ENCODE measurements around the gene MARCO.

Gene MARCO

GRCh38 chr2:118983133-118983532, 41.1 kb downstream of the MARCO start:
- H3K27me3 ChIP-seq = peaks cover 0 to 6% of the 10 kb centered on the region in 2 donors
- TF ChIP-seq CTCF (IDR thresholded peaks at IDR 0.05) = no peak
- intact Hi-C loops (cut with DNase I; ENCODE audit: low total_unique reads) = no loop called here
- DNase-seq = no peak
- H3K4me1 ChIP-seq = no peaks in the 10 kb centered on the region
- no peaks in the 10 kb centered on the region for H3K9me3 ChIP-seq
- H3K36me3 ChIP-seq = no peaks in the 10 kb centered on the region
- no peak overlapping the region for H3K4me3 ChIP-seq
- H3K27ac ChIP-seq = no peak overlapping the region

GRCh38 chr2:118983915-118984314, 41.9 kb downstream of the MARCO start:
- DNase-seq = no peak
- intact Hi-C loops (cut with DNase I; ENCODE audit: low total_unique reads) = no loop called here
- H3K9me3 ChIP-seq = no peaks in the 10 kb centered on the region
- TF ChIP-seq CTCF (IDR thresholded peaks at IDR 0.05) = no peak
- H3K4me3 ChIP-seq = no peak overlapping the region
- H3K36me3 ChIP-seq = no peaks in the 10 kb centered on the region
- H3K4me1 ChIP-seq = no peaks in the 10 kb centered on the region
- no peak overlapping the region for H3K27ac ChIP-seq
- peaks cover 0 to 6% of the 10 kb centered on the region in 2 donors for H3K27me3 ChIP-seq

GRCh38 chr2:118986738-118987137, 44.7 kb downstream of the MARCO start:
- intact Hi-C loops (cut with DNase I; ENCODE audit: low total_unique reads) = no loop called here
- no peak for DNase-seq

GRCh38 chr2:118987886-118988285, 45.9 kb downstream of the MARCO start:
- TF ChIP-seq CTCF (IDR thresholded peaks at IDR 0.05) = no peak
- H3K9me3 ChIP-seq = no peaks in the 10 kb centered on the region
- intact Hi-C loops (cut with DNase I; ENCODE audit: low total_unique reads) = no loop called here
- H3K4me3 ChIP-seq = no peak overlapping the region
- H3K27me3 ChIP-seq = peaks cover 0 to 6% of the 10 kb centered on the region in 2 donors
- no peak overlapping the region for H3K27ac ChIP-seq
- H3K4me1 ChIP-seq = no peaks in the 10 kb centered on the region
- H3K36me3 ChIP-seq = no peaks in the 10 kb centered on the region
- peak in 1 of 2 donors; percentile 41 for DNase-seq

More at GRCh38 chr2:118986738-118987137, 44.7 kb downstream of the MARCO start:
- no peaks in the 10 kb centered on the region for H3K9me3 ChIP-seq
- no peak for TF ChIP-seq CTCF (IDR thresholded peaks at IDR 0.05)
- H3K4me3 ChIP-seq = no peak overlapping the region
- no peaks in the 10 kb centered on the region for H3K36me3 ChIP-seq
- no peak overlapping the region for H3K27ac ChIP-seq
- no peaks in the 10 kb centered on the region for H3K4me1 ChIP-seq
- H3K27me3 ChIP-seq = peaks cover 0 to 6% of the 10 kb centered on the region in 2 donors

GRCh38 chr2:118988706-118989105, 46.7 kb downstream of the MARCO start:
- H3K4me1 ChIP-seq = no peaks in the 10 kb centered on the region
- H3K4me3 ChIP-seq = no peak overlapping the region
- TF ChIP-seq CTCF (IDR thresholded peaks at IDR 0.05) = no peak
- no peak overlapping the region for H3K27ac ChIP-seq
- H3K9me3 ChIP-seq = no peaks in the 10 kb centered on the region
- H3K36me3 ChIP-seq = no peaks in the 10 kb centered on the region
- intact Hi-C loops (cut with DNase I; ENCODE audit: low total_unique reads) = no loop called here
- DNase-seq = peak in 1 of 2 donors; percentile 39
- peaks cover 0 to 6% of the 10 kb centered on the region in 2 donors for H3K27me3 ChIP-seq

- Histone ChIP-seq H3K4me3 (no peak overlapping the region), H3K27ac (no peak overlapping the region), H3K27me3 (peaks cover 0 to 4% of the 10 kb centered on the region in 2 donors), H3K36me3 (no peaks in the 10 kb centered on the region), H3K4me1 (no peaks in the 10 kb centered on the region), H3K9me3 (no peaks in the 10 kb centered on the region)
- intact Hi-C loops (cut with DNase I; ENCODE audit: low total_unique reads) = no loop called here
- peak in 1 of 2 donors; percentile 20 for DNase-seq
- no peak for TF ChIP-seq CTCF (IDR thresholded peaks at IDR 0.05)
These were observed 47.5 kb downstream of the MARCO start for GRCh38 chr2:118989481-118989880.
